ENCODE data around the gene DHRS9.

Gene DHRS9

DNA sequence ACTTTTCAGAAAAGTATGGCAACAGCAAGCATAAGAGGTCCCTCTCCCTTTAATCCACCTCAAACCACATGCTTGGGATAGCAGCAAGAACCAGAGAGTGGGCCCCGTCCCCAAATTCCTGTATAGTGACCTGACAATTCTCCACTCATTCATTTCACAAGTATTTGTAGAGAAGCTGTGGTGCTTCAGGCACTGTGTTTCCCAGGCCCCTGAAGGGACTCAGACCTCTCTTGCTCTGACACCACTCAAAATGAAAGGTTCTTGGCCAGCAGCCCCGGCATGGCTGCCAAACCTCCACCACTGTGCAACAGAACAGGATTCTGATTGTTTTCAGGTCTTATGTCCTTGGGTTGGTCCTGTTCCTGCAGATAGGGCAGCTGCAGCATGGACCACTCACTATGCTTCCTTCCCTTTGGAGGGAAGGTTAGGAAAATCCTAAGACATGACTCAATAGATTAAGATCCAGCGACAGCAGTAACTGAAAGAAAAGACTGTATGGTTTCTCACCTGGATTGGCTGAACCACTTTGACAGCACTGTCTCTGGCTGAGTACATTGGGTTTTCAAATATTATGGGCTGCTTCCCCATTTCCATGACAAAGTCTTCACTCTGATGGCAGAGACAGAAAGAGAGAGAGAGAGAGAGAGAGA lies 67.6 kb downstream of the DHRS9 start:
- DNase-seq: no peak

DNA sequence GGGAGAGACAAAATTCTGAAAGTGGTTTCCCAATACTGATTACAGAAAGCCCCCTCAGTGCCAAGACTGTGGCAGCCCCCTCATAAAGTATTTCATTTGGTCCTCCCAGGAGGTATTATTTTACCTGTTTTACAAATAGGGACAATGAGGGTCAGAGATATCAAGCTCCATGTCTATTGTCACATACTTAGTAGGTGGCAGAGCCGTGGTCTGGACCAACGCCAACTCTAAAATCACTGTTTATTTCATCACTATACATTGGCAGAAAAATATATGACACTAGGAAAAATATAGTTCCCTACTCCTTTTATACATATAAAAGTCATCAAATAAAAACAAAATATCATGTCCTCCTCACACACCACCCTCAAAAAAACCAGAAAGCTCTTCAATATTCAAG lies 68.6 kb downstream of the DHRS9 start:
- DNase-seq: no peak

DNA sequence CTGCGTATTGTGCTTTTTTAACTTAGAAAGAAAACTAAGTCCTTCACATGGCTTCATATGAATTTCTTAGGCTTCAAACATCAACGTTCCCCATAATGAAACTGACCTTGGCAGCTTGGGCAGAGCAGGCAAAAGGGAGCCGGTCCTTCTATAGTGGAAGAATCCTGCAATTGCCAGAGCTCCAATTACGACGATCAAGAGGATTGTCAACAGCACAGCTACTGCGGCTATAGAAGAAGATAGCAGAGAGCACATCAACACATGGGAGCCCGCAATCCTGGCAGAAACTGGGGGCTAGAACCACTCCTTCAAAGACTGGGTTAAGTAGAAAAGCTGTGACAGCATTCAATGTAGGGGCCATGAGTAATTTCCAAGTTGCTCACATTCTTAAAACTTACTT lies 69.8 kb downstream of the DHRS9 start:
- DNase-seq: no peak

DNA sequence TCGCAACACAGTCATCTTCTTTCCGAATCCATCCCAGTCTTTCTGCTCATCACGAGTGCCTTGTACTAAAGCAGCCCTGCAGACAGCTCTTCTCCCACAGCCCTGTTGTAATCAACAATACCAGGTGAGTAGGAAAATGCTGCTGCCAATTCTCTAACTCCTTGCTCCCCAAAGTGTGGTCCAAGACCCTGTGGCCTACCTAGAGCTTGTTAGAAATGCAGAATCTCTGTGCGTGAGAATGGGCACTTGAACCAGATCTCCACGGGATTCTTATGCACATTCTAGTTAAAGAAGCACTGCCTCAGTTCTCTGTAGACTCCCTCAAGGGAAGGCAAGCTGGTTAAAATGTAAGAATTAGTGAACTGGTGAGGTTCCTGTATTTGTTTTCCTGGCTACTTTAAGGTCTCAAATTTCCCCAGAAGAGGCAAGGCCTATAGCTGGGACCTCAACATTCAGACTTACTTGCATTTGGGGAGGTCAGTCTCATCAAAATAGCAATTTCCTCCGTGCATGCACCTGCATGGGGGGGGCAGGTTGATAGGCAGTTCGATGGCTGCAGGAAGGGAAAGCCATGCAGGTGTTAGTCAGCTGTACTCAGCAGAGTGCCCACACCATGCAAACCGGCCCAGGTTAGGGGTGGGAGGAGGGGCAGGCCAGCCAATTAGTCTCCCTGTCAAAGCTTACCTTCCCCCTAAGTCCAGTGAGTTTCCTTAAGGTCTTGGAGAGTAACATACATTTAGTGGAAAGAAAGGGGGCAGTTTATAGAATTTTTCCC lies 70.8 kb downstream of the DHRS9 start:
- no peak for DNase-seq

DNA sequence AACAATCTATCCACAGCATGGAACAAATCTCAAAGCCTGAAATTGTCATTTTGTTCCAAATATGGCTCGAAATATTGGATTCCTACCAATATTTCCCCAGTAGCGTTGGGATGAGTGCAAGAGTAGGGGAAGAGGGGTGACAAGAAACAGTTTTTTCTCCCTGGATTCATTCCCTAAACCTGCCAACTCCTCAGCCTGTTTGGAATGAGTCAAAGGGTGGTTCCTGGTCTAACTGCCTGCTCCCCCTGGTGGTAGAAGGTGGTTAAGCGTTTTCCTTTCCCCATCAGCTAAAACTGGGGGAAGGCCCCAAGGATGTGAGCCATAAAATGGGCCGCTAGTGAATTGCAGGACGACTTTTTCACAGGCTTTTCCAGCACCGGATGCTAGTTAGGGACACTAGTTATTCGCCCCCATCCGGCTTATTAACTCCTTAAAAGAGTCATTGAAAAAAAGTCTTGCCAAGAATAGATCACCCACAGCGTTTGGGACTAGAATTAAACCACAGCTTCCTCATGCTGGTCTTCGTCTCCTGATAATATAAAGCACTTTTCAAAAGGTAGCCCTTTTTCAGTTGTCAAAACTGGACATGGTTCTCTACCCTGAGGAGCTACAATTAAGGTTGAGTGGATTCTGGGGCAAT lies 72.5 kb downstream of the DHRS9 start:
- peak; percentile 43 to 62 for DNase-seq

DNA sequence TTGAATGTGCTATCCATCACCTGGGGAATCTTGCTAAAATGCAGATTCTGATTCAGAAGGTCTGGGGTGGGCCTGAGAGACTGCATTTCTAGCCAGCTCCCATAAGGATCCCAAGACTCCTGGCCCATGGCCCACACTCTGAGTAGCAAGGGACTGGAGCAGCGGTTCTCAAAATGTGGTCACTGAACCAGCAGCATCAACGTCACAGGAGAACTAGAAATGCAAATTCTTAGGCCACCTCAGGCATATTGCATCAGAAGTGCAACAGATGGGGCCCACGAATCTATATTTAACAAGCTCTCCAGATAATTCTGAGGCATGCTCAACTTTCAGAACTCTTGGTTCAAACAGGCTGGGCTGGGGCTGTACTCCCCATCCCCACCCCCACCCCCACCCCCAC lies 74.6 kb downstream of the DHRS9 start:
- DNase-seq: no peak

Measured in CD4-positive, alpha-beta T cell treated with Interferon alpha-2 for 1 hour (primary cell).